Lower leg skin (tissue), 4 donors: Measurements from ENCODE around the gene PHACTR4. TPM values are rescaled to one million over a fixed set of nuclear protein-coding genes. Genes with fewer than 3 reads are reported as not detected.
"Not testable (repeated sequence)": the region's sequence is repeated elsewhere in the genome, so short reads cannot be mapped to it uniquely, and the experiment has no call there.

Experiments used
- DNase-seq, 2 donors: peaks; one replicate each; pipeline ENCODE4 v3.0.0-alpha.2; 2019; ENCODE audit warnings: low spot score in 2 of 2
- H3K4me3 ChIP-seq: fragments of 200-600 bp; sonication (generic); 2 replicates; pipeline ENCODE4 v1.5.1; 2017; ENCODE audit warnings: mild to moderate bottlenecking, low read depth; ENCODE audit not compliant: poor library complexity, severe bottlenecking
- CTCF ChIP-seq, 3 donors: fragments of 450-650 bp; IDR thresholded peaks; one replicate each; pipeline ENCODE4 v1.5.1; 2016; ENCODE audit warnings: antibody characterized with exemption in 3 of 3, mild to moderate bottlenecking in 3 of 3, moderate library complexity in 2 of 3
- POLR2A ChIP-seq, 2 donors: fragments of 450-650 bp; IDR thresholded peaks; one replicate each; pipeline ENCODE4 v1.6.1; 2016 to 2017; ENCODE audit warnings: antibody characterized with exemption in 2 of 2, mild to moderate bottlenecking in 1 of 2, moderate library complexity in 1 of 2
- WGBS, 2 donors: methylation state at CpG; one replicate each; pipeline ENCODE4 v1.1.5; 2018; 5-methylcytosine and 5-hydroxymethylcytosine counted together
- intact Hi-C: fragments of 100-400 bp; cut with DNase I; formaldehyde crosslinking; loops from one replicate; pipeline ENCODE4 v1.15.0; 2023; ENCODE audit warnings: low total_unique reads
- total RNA-seq, 4 donors: library from RNA; depleted of rRNA; stranded (reverse); fragments of >200 nt; gene quantifications; one replicate each; pipeline ENCODE4 v1.1.0, GENCODE V29; 2016

PHACTR4 gene
- total RNA-seq, 4 donors from 2014 or later: 32.8 to 54.1 (median 51.2) TPM

- H3K4me3 ChIP-seq: no peak overlapping the region
- intact Hi-C loops: no loop called here
- no peak for DNase-seq
- TF ChIP-seq POLR2A (IDR thresholded peaks at IDR 0.05): no peak
- TF ChIP-seq CTCF (IDR thresholded peaks at IDR 0.05): no peak
- 85 to 94% methylated on average over 6 of the region's 6 CpGs for WGBS, 2 donors
These were observed 165.6 kb downstream of the PHACTR4 start for GRCh38 chr1:28535180-28535579.

GRCh38 chr1:28537457-28538199 lies 168.1 kb downstream of the PHACTR4 start:
- 76 to 82% methylated on average over 8 of the region's 8 CpGs for WGBS, 2 donors

GRCh38 chr1:28538286-28538685 lies 168.7 kb downstream of the PHACTR4 start:
- no peak for DNase-seq
- intact Hi-C loops: no loop called here
- TF ChIP-seq POLR2A (IDR thresholded peaks at IDR 0.05) (no peak), CTCF (IDR thresholded peaks at IDR 0.05) (no peak)
- 78 to 90% methylated on average over 6 of the region's 6 CpGs for WGBS, 2 donors
- H3K4me3 ChIP-seq: no peak overlapping the region

More at GRCh38 chr1:28537457-28538199, 168.1 kb downstream of the PHACTR4 start:
- no peak for TF ChIP-seq POLR2A (IDR thresholded peaks at IDR 0.05)
- TF ChIP-seq CTCF (IDR thresholded peaks at IDR 0.05): no peak
- no peak overlapping the region for H3K4me3 ChIP-seq
- DNase-seq: no peak
- intact Hi-C loops: no loop called here

GRCh38 chr1:28540651-28541050 lies 171.1 kb downstream of the PHACTR4 start:
- no peak for DNase-seq
- TF ChIP-seq POLR2A (IDR thresholded peaks at IDR 0.05) (no peak), CTCF (IDR thresholded peaks at IDR 0.05) (no peak)
- no peak overlapping the region for H3K4me3 ChIP-seq
- WGBS, 2 donors: 80 to 85% methylated on average over 7 of the region's 7 CpGs
- intact Hi-C loops: no loop called here

GRCh38 chr1:28541414-28542015 lies 172.0 kb downstream of the PHACTR4 start:
- DNase-seq, H3K4me3 ChIP-seq, intact Hi-C loops: not testable (repeated sequence)
- WGBS, 2 donors: 88 to 89% methylated on average over 8 of the region's 8 CpGs

GRCh38 chr1:28545246-28545628 lies 175.7 kb downstream of the PHACTR4 start:
- intact Hi-C loops: no loop called here

More at GRCh38 chr1:28545246-28545628, 175.7 kb downstream of the PHACTR4 start:
- no peak overlapping the region for H3K4me3 ChIP-seq
- 95 to 96% methylated on average over 4 of the region's 4 CpGs for WGBS, 2 donors
- no peak for TF ChIP-seq CTCF (IDR thresholded peaks at IDR 0.05)
- TF ChIP-seq POLR2A (IDR thresholded peaks at IDR 0.05): no peak
- no peak for DNase-seq
